Ascending aorta (tissue), 2 donors: ENCODE data around the gene ANKRD33B. TPM values are rescaled to one million over a fixed set of nuclear protein-coding genes. Genes with fewer than 3 reads are reported as not detected.

Source experiments
- DNase-seq, 2 donors: peaks; one replicate each; pipeline ENCODE4 v3.0.0-alpha.2; 2019; ENCODE audit warnings: low spot score in 2 of 2
- H3K27ac ChIP-seq, 2 donors: fragments of 200-600 bp; sonication (generic); one replicate each; pipeline ENCODE4 v1.5.1; 2016 to 2017; ENCODE audit warnings: mild to moderate bottlenecking in 1 of 2
- H3K27me3 ChIP-seq: fragments of 200-600 bp; sonication (generic); one replicate; pipeline ENCODE4 v1.5.1; 2017
- H3K36me3 ChIP-seq, 2 donors: fragments of 200-600 bp; sonication (generic); one replicate each; pipeline ENCODE4 v1.5.1; 2016
- H3K4me1 ChIP-seq, 2 donors: fragments of 200-600 bp; sonication (generic); one replicate each; pipeline ENCODE4 v1.5.1; 2016 to 2017; ENCODE audit warnings: mild to moderate bottlenecking in 1 of 2
- H3K4me3 ChIP-seq, 2 donors: fragments of 200-600 bp; sonication (generic); one replicate each; pipeline ENCODE4 v1.5.1; 2016 to 2017; ENCODE audit warnings: mild to moderate bottlenecking in 1 of 2
- H3K9me3 ChIP-seq, 2 donors: fragments of 200-600 bp; sonication (generic); one replicate each; pipeline ENCODE4 v1.5.1; 2016
- intact Hi-C: fragments of 100-400 bp; cut with DNase I; formaldehyde crosslinking; loops from one replicate; pipeline ENCODE4 v1.15.1; 2023
- total RNA-seq: library from RNA; depleted of rRNA; stranded (reverse); fragments of >200 nt; gene quantifications from one replicate; pipeline ENCODE4 v1.1.0, GENCODE V29; 2016
- TF ChIP-seq, protein P1 (sequence below), 3 experiments: fragments of 200-600 bp in 2 of 3; fragments of 450-650 bp in 1 of 3; sonication (generic) in 2 of 3; IDR thresholded peaks; one replicate each; pipeline ENCODE4 v1.5.1; 2016 to 2019; ENCODE audit warnings: antibody characterized with exemption in 3 of 3, mild to moderate bottlenecking in 1 of 3, moderate library complexity in 1 of 3

The ANKRD33B gene
- total RNA-seq, 1 donor from 2014 or later = 7.2 TPM

DNA sequence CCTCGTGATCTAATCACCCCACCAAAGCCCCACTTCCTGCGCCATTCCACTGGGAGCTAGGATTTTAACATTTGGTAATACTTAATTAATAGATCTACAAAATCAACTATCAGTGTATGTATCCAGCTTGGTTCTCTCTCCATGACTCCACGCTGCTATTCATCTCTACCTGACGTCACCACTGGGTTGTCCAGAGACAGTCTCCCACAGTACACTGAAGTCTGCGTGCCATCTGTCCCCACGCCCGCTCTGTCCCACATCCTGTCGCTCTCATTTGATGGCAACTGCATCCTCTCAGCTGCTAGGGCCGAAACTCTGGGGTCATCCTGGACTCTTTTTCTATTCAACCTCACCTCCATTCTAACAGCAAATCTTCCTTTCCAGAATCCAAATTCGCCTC is 53.2 kb downstream of the ANKRD33B start:
- H3K9me3 ChIP-seq = peaks cover 0 to 4% of the 10 kb centered on the region in 2 donors
- no peak for DNase-seq

DNA sequence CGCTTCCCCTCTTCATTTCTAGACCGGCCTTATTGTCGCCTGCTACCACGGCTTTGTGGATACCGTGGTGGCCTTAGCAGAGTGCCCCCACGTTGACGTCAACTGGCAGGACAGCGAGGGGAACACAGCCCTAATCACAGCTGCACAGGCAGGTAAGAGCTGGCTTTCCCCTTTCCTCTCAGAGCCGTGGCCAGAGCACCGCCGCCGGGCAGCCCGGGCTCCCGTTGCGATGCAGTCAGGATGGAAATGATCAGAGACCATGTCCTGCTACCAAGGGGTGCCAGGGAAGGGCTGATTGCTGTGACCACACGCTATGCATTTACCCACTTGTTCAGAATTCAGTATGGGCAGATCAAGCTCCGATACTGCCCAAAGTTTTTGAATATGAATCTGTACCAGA is 54.4 kb downstream of the ANKRD33B start:
- H3K9me3 ChIP-seq = peaks cover 0 to 4% of the 10 kb centered on the region in 2 donors
- H3K27me3 ChIP-seq = no peaks in the 10 kb centered on the region
- intact Hi-C loops = no loop called here
- TF ChIP-seq, protein P1, sequence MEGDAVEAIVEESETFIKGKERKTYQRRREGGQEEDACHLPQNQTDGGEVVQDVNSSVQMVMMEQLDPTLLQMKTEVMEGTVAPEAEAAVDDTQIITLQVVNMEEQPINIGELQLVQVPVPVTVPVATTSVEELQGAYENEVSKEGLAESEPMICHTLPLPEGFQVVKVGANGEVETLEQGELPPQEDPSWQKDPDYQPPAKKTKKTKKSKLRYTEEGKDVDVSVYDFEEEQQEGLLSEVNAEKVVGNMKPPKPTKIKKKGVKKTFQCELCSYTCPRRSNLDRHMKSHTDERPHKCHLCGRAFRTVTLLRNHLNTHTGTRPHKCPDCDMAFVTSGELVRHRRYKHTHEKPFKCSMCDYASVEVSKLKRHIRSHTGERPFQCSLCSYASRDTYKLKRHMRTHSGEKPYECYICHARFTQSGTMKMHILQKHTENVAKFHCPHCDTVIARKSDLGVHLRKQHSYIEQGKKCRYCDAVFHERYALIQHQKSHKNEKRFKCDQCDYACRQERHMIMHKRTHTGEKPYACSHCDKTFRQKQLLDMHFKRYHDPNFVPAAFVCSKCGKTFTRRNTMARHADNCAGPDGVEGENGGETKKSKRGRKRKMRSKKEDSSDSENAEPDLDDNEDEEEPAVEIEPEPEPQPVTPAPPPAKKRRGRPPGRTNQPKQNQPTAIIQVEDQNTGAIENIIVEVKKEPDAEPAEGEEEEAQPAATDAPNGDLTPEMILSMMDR (IDR thresholded peaks at IDR 0.05) = no peak
- no peak overlapping the region for H3K4me3 ChIP-seq
- DNase-seq = no peak
- no peaks in the 10 kb centered on the region for H3K4me1 ChIP-seq
- no peak overlapping the region for H3K27ac ChIP-seq
- no peaks in the 10 kb centered on the region for H3K36me3 ChIP-seq

More for the DNA sequence above, 53.2 kb downstream of the ANKRD33B start:
- no peak overlapping the region for H3K27ac ChIP-seq
- H3K36me3 ChIP-seq = no peaks in the 10 kb centered on the region
- intact Hi-C loops = no loop called here
- TF ChIP-seq, protein P1 (IDR thresholded peaks at IDR 0.05) = no peak
- no peaks in the 10 kb centered on the region for H3K4me1 ChIP-seq
- no peaks in the 10 kb centered on the region for H3K27me3 ChIP-seq
- H3K4me3 ChIP-seq = no peak overlapping the region

DNA sequence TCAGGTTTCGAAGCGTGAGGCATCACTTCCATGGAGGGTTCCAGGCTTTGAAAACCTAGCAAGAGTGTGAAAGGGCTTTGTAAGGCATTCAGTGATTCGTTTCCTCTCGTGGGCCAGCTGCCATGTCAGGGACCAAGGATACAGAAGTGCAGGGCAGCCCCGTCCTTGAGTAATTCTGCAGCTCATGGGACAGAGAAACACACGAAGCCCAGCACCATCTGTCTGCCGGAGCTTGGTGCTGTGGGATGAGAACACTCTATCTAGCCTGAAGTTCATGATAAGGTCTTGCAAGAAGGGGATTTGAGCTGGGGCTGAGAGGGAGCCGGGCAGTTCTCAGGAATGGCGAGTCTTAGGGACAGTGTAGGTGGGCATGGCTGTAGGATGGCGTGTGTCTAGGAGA is 55.8 kb downstream of the ANKRD33B start:
- Histone ChIP-seq H3K4me3 (no peak overlapping the region), H3K27ac (no peak overlapping the region), H3K36me3 (no peaks in the 10 kb centered on the region), H3K27me3 (no peaks in the 10 kb centered on the region), H3K9me3 (peaks cover 0 to 4% of the 10 kb centered on the region in 2 donors), H3K4me1 (no peaks in the 10 kb centered on the region)
- TF ChIP-seq, protein P1 (IDR thresholded peaks at IDR 0.05) = no peak
- intact Hi-C loops = no loop called here
- DNase-seq = no peak

DNA sequence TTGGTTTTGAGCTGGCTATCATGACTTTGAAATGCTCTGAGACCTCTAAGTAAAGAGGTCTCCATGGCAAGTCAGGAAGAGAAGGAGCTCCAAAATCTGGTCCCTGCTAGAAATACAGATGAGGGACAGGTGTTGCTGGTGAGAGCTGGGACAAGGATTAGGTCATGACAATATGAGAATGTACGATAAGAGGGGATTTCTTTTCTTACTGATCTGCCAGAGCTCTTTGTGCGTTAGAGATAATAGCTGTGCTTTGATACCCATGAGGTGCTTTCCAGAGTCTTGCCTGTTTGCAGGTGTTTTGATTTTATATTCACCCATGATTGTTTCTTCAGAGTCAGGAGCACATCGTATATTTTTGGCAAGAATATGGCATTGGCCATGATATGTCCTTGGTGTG is 56.5 kb downstream of the ANKRD33B start:
- Histone ChIP-seq H3K9me3 (peaks cover 0 to 4% of the 10 kb centered on the region in 2 donors), H3K27me3 (no peaks in the 10 kb centered on the region), H3K4me3 (no peak overlapping the region), H3K36me3 (no peaks in the 10 kb centered on the region), H3K4me1 (no peaks in the 10 kb centered on the region), H3K27ac (no peak overlapping the region)
- intact Hi-C loops = no loop called here
- TF ChIP-seq, protein P1 (IDR thresholded peaks at IDR 0.05) = no peak
- no peak for DNase-seq

DNA sequence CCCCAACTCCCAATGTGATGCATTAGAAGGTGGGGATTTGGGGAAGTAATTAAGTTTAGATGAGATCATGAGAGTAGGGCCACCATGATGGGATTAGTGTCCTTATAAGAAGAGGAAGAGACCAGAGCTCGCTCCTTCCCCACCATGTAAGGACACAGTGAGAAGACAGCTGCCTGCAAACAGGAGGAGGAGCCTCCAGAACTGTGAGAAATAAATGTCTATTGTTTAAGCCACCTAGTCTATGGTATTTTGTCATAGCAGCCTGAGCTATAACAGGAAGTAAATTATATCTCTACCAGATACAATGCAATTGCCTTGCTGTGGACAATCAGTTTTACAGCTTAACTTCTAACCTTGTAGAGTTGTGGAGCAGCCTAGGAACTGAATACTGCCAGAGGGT is 58.0 kb downstream of the ANKRD33B start:
- Histone ChIP-seq H3K4me1 (peaks cover 0 to 4% of the 10 kb centered on the region in 2 donors), H3K4me3 (no peak overlapping the region), H3K27ac (no peak overlapping the region), H3K27me3 (no peaks in the 10 kb centered on the region), H3K9me3 (peaks cover 0 to 4% of the 10 kb centered on the region in 2 donors), H3K36me3 (no peaks in the 10 kb centered on the region)
- TF ChIP-seq, protein P1 (IDR thresholded peaks at IDR 0.05) = no peak
- intact Hi-C loops = no loop called here
- no peak for DNase-seq

DNA sequence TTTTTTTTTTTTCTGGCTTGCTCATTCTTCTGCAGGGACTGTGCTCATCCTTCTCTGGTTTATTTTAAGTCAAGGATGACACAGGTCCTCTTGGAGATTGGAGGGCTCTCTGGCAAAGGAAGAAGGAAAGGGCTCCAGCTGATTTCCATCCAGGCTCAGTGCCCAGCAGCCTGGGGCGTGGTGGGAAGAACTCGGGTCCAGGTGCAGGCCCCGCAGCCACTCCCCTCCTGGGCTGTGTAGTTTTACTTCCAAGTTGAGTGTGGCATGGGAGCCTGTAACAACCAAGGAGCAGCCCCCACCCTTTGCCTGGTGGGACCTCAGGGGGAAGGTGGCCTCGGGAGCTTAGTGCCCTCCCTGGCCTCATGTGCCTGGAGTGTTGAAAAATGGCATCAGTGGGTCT is 58.9 kb downstream of the ANKRD33B start:
- Histone ChIP-seq H3K4me3 (no peak overlapping the region), H3K9me3 (peaks cover 0 to 4% of the 10 kb centered on the region in 2 donors), H3K27ac (no peak overlapping the region), H3K4me1 (peaks cover 0 to 10% of the 10 kb centered on the region in 2 donors), H3K36me3 (no peaks in the 10 kb centered on the region), H3K27me3 (no peaks in the 10 kb centered on the region)
- intact Hi-C loops = no loop called here
- TF ChIP-seq, protein P1 (IDR thresholded peaks at IDR 0.05) = no peak
- DNase-seq = no peak
